ENCODE measurements around the gene PRKCE. TPM values are rescaled to one million over a fixed set of nuclear protein-coding genes. Genes with fewer than 3 reads are reported as not detected.

PRKCE gene
- total RNA-seq, 1 experiment from 2014 or later = 21.7 TPM

DNA sequence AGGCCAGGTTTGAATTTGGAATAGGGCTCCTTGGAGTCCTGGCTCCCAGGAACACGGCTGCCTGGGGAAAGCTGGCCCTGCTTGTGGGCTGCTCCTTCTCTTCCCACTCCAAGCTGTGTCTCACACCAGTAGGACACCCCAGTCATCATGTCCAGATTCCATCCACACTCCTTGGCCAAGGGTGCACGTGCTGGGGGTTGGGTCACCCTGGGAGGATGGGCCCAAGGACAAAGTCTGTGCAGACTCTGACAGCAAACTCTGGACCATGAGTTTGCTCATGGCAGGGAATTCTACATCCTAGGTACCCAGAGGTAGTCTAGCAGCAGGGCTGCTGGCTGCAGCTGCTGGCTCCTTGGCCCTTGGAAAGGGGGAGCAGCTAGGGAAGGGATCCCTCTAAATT lies 543.4 kb downstream of the PRKCE start:
- Histone ChIP-seq H3K9me2 (ENCODE audit: insufficient read depth) (no peaks in the 10 kb centered on the region), H3K27ac (no peak overlapping the region), H4K20me1 (ENCODE audit: insufficient read depth) (no peaks in the 10 kb centered on the region), H3K4me3 (no peak overlapping the region), H3K79me2 (ENCODE audit: low read depth) (no peaks in the 10 kb centered on the region), H3K4me1 (replicated peaks; ENCODE audit: insufficient read depth) (no peaks in the 10 kb centered on the region), H2AFZ (no peak overlapping the region), H3F3A (ENCODE audit: insufficient read depth, low read depth) (no peaks in the 10 kb centered on the region), H3K27me3 (ENCODE audit: insufficient read depth, low read depth) (no peaks in the 10 kb centered on the region), H3K9me3 (ENCODE audit: insufficient read depth, low read depth) (no peaks in the 10 kb centered on the region), H3K4me2 (no peak overlapping the region), H3K36me3 (ENCODE audit: low read depth) (no peaks in the 10 kb centered on the region)
- CTCF ChIA-PET = no interaction called here
- POLR2A ChIA-PET (ENCODE audit: unreplicated experiment) = no interaction called here
- no peak for TF ChIP-seq EZH2 (IDR thresholded peaks at IDR 0.05; ENCODE audit: low read depth)
- TF ChIP-seq, protein P1, sequence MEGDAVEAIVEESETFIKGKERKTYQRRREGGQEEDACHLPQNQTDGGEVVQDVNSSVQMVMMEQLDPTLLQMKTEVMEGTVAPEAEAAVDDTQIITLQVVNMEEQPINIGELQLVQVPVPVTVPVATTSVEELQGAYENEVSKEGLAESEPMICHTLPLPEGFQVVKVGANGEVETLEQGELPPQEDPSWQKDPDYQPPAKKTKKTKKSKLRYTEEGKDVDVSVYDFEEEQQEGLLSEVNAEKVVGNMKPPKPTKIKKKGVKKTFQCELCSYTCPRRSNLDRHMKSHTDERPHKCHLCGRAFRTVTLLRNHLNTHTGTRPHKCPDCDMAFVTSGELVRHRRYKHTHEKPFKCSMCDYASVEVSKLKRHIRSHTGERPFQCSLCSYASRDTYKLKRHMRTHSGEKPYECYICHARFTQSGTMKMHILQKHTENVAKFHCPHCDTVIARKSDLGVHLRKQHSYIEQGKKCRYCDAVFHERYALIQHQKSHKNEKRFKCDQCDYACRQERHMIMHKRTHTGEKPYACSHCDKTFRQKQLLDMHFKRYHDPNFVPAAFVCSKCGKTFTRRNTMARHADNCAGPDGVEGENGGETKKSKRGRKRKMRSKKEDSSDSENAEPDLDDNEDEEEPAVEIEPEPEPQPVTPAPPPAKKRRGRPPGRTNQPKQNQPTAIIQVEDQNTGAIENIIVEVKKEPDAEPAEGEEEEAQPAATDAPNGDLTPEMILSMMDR (conservative IDR thresholded peaks at IDR 0.05) = no peak
- intact Hi-C loops (cut with micrococcal nuclease; ENCODE audit: unreplicated experiment) = no loop called here
- DNase-seq = no peak
- BruUV-seq (replicated peaks) = no TSS peak

DNA sequence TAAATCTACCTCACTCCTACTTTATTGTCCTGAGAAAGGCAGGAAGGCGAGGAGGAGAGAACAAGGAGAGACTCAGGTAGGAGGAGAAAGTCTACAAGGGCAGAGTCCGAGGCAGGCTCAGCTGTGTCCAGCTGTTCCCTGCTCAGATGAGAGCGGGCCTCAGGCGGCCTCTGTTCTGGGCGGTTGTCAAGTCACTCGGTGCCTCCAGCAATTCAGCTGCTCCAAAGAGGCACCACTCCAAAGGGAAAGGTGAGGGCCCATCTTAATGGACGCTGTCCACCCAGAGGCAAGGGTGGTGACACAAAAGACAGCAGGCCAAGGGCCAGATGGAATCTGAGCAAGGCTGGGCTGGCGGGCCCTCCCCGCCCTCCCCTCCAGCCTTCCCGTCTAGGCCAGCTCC lies 544.3 kb downstream of the PRKCE start:
- H3K4me1 ChIP-seq (replicated peaks; ENCODE audit: insufficient read depth) = no peaks in the 10 kb centered on the region
- no peak overlapping the region for H3K4me2 ChIP-seq
- no peak overlapping the region for H3K27ac ChIP-seq
- H3K79me2 ChIP-seq (ENCODE audit: low read depth) = no peaks in the 10 kb centered on the region
- H2AFZ ChIP-seq = no peak overlapping the region
- no peaks in the 10 kb centered on the region for H4K20me1 ChIP-seq (ENCODE audit: insufficient read depth)
- H3K27me3 ChIP-seq (ENCODE audit: insufficient read depth, low read depth) = no peaks in the 10 kb centered on the region
- BruUV-seq (replicated peaks) = no TSS peak
- H3K9me3 ChIP-seq (ENCODE audit: insufficient read depth, low read depth) = no peaks in the 10 kb centered on the region
- ChIA-PET POLR2A (ENCODE audit: unreplicated experiment) (no interaction called here), CTCF (no interaction called here)
- TF ChIP-seq EZH2 (IDR thresholded peaks at IDR 0.05; ENCODE audit: low read depth) = no peak
- TF ChIP-seq, protein P1 (conservative IDR thresholded peaks at IDR 0.05) = no peak
- intact Hi-C loops (cut with micrococcal nuclease; ENCODE audit: unreplicated experiment) = no loop called here
- no peaks in the 10 kb centered on the region for H3F3A ChIP-seq (ENCODE audit: insufficient read depth, low read depth)
- no peak for DNase-seq
- no peaks in the 10 kb centered on the region for H3K36me3 ChIP-seq (ENCODE audit: low read depth)
- no peak overlapping the region for H3K4me3 ChIP-seq
- H3K9me2 ChIP-seq (ENCODE audit: insufficient read depth) = no peaks in the 10 kb centered on the region

DNA sequence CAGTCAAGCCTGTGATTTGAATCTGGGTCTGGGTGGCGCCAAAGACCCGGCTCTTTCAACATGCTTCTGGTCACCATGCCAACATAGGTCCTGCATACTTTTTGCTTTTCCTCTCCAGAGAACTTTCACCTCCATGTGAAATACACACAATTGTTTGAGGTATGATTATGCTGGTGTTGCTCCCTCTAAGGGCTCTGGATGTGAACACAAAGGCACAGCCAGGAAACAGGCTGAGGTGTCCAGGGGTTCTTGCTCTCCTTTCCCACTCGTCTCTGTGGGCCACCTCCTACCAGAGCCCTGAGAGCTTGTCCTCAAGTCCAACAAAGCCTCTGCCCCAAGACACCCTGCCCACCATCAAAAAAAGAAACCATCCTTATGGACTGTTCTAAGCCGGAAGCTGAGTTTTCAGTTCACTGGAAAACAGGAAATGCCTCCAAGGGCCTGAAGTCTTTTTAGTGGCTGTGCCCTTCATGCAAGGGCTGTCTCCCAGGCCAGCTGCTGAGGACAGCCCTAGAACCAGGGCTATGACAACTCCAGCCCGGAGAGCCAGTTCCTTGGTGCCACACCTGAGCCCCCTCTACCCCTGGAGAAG lies 545.5 kb downstream of the PRKCE start:
- Histone ChIP-seq H2AFZ (no peak overlapping the region), H3K79me2 (ENCODE audit: low read depth) (no peaks in the 10 kb centered on the region), H3K4me1 (replicated peaks; ENCODE audit: insufficient read depth) (no peaks in the 10 kb centered on the region), H3K9me3 (ENCODE audit: insufficient read depth, low read depth) (no peaks in the 10 kb centered on the region), H4K20me1 (ENCODE audit: insufficient read depth) (no peaks in the 10 kb centered on the region), H3K27ac (no peak overlapping the region), H3K4me3 (no peak overlapping the region), H3K4me2 (no peak overlapping the region), H3K36me3 (ENCODE audit: low read depth) (no peaks in the 10 kb centered on the region), H3K9me2 (ENCODE audit: insufficient read depth) (no peaks in the 10 kb centered on the region), H3F3A (ENCODE audit: insufficient read depth, low read depth) (no peaks in the 10 kb centered on the region), H3K27me3 (ENCODE audit: insufficient read depth, low read depth) (no peaks in the 10 kb centered on the region)
- peak in 1 of 2 experiments; percentile 34 for DNase-seq
- intact Hi-C loops (cut with micrococcal nuclease; ENCODE audit: unreplicated experiment) = no loop called here
- TF ChIP-seq, protein P1 (conservative IDR thresholded peaks at IDR 0.05) = no peak
- TF ChIP-seq EZH2 (IDR thresholded peaks at IDR 0.05; ENCODE audit: low read depth) = no peak
- no TSS peak for BruUV-seq (replicated peaks)
- CTCF ChIA-PET = interaction anchor here (0.7 kb wide), 1 partner anchor 32 kb away, joined by 3 read pairs; no protein-coding TSS in a partner anchor
- POLR2A ChIA-PET (ENCODE audit: unreplicated experiment) = interaction anchor here (0.7 to 0.8 kb wide), 2 partner anchors 232 to 329 kb away, joined by 5 to 6 read pairs; no protein-coding TSS in a partner anchor
